LHCN-M2 (cell line): Measurements from ENCODE around the gene SLC12A2. TPM values are rescaled to one million over a fixed set of nuclear protein-coding genes. Genes with fewer than 3 reads are reported as not detected.

ENCODE experiments used
- DNase-seq: peaks from one replicate; pipeline ENCODE4 v3.0.0-alpha.2; 2012; ENCODE audit warnings: low read depth
- total RNA-seq: library from RNA; depleted of rRNA; stranded (reverse); fragments of >200 nt; gene quantifications from 2 replicates; pipeline ENCODE4 v1.2.3, GENCODE V29; 2014

The SLC12A2 gene
- total RNA-seq, 1 experiment from 2014 or later, result 40.8 TPM

DNA sequence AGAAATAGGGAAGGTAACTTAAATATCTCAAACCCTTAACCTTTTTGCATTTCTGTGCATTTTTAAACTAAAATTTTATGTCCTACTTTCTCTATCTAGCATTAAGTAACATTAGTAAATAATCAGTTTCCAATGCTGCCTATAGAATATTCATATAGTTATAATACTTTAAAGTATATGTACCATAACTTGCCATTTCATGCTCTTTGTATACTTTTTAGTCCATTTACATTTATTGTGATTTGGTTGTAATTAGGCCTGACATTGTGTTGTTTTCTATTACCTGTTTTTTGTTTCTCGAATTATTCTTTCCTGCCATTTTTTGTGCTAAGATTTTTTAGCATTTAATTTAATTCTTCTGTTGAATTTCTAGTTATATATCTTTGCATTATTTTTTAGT is 13.7 kb downstream of the SLC12A2 start:
- DNase-seq, result no peak

DNA sequence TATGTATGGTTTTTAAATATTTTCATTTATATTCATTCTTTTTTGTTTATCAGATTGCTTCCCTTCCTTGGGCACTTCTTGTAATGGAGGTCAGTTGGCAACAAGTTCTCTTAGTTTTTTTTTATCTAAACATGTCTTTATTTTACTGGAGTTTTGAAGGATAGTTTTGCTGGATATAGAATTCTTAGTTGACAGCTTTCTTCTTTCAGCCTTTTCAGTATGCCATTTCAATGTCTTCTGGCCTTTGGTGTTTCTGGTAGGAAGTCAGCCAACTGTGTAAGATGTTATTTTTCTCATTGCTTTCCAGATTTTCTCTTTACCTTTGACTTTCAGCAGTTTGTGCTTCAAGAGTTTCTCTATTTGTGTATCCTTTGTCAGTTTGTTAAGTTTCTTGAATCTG is 14.2 kb downstream of the SLC12A2 start:
- peak; percentile 9 for DNase-seq

DNA sequence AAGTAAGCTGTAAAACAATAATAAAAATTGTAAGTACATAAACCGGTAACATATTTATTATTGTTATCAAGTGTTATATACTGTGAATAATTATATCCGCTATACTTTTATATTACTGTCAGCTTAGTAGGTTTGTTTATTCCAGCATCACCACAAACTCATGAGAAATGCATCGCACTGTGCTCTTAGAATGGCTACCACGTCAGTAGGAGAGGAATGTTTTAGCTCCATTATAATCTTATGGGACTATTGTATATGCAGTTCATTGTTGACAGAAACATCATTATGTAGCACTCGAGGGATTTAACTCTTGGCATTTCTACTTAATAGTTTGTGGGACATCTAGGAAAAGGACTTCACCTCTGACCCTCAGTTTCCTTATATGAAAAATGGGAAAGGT is 16.4 kb downstream of the SLC12A2 start:
- no peak for DNase-seq

DNA sequence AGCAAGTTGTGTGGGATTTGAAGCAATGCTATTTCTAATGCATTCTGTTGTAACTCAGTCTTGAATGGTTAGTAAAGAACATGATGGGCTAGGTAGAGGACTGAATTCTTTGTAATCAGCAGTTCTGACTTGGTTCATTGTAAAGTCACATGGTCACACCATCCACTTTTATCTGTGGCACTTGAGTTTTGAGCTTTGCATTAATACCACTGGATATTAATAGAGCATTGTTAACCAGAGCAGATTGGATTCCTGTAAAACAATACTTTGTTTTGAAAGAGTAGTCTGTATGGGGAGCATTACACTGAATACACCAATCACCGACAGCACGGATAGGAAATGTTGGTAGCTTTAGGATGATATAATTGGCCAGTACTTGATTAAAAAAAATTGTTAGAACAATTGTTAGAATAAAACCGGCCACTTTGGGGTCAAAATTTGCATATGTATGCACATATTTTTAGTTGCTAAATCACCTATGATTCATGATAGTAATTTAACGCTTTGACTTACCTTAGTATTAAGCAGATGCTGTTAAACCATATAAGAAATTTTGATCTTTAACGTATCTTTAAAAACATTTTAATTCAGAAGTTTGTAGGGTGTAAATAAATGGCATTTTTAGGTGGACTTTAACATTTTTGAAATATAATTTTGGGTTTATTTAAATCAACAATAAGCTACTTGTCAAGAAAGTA is 17.4 kb downstream of the SLC12A2 start:
- no peak for DNase-seq

DNA sequence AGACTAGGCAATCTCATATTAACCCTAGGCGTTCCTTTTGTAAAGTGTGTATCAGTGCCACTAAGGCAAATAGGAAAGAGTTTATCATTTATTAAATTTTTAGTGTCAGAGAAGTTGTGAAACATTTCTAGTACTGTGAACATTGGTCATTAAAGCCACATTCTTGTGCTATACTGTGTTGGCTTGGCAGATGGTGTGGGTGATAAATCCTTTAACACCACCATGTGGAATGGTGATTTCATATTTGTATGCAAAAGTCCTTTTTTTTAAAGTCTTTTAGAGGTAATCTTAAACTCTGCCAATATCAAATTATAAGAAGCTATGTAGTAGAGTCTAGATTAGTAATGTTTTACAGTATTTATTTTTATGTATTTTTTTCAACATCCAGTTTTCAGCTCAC is 18.1 kb downstream of the SLC12A2 start:
- DNase-seq, result peak; percentile 38

DNA sequence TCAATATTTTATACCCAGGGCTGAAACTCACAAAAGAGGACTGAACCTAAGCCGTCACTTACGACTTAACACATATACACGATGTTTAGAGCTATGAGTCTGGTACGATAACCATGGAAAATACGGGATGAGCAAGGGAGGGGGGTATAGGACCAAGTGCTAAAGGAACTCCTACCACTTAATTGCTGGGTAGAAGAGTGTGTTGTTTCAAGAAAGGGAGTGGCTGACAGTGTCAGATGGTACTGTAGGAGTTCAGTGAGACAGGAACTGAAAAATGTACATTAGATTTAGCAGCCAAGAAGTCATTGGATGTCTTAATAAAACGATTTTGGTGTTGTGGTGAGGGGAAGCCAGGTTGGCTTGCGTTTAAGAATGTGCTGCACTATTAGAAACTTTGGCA is 21.6 kb downstream of the SLC12A2 start:
- DNase-seq, result no peak

DNA sequence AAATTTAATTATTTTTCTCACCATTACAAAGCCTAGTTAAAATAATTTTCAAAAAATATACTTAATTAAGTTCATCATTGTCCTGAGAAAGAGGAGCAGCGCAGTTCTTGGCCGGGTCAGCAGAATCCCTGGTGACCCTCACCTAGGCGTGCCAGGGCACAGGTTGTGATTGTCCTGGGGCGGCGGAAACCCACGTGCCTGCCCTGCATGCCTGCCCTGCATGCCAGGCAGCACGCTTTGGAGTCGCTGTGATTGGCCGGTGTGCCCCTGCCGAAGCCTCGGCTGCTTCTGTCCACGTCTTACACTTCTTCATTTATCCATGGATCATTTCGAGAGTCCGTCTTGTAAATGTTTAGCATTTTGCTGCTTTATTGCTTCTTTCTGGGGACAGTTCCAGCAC is 25.6 kb downstream of the SLC12A2 start:
- no peak for DNase-seq

DNA sequence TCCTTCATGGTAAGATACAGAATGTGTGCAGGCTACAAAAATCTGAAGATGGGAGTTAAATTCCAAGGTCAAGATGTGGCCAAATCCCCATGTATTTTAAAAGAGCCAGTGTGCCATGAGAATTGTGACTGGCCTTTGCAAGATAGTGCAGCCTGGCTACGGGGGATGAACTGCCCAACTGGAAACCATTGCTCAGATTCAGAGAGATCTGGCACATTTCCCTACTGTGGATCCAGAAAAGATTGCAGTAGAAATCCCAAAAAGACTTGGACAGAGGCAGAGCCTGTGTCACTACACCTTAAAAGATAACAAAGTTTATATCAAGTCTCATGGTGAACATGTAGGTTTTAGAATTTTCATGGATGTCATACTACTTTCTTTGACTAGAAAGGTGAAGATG is 26.2 kb downstream of the SLC12A2 start:
- no peak for DNase-seq

DNA sequence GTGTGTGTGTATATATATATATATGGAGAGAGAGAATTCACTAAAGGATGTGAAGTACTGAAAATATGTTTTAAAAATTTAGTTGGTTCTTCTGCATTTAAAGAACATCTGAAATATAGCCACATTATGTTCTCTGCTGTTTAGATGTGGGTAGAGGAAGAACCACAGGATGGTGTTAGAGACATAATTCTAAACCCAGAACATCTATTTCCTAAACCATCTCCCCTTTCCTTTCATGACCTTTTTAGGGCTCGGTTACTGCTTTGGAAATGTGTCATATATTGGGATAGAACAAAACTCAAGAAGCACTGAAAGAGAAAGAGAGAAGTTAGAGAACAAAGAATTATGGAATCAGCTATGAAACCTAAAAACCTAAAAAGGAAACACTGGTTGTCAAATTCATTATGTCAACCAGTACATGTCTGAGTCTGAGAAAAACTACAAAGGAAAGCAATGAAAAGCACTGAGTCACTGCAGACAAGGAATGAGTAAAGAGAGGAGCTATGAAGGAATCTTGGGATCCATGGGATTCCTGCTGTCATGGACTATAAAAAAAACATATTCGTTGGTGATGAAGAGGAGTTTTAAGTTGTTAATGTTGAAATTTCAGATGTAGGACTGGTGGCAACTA is 28.4 kb downstream of the SLC12A2 start:
- DNase-seq, result peak; percentile 54

DNA sequence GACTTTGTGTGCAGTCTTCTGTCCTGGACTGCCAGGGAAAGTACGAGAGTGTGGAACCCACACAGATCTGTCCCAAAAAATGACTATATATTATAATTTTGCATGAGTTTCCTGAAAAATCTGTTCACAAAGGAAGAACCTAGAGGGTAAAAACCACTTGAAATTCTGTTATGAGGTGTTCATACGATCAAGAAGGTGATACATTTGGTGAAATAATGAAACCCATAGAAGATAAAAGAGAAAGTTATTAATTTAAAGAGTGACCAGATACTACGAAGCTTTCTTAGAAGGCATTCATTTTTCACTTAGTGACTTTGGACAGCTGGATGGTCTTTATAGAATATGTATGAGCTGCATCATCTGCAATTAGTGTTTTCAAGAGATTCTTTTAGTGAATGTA is 32.9 kb downstream of the SLC12A2 start:
- DNase-seq, result no peak

DNA sequence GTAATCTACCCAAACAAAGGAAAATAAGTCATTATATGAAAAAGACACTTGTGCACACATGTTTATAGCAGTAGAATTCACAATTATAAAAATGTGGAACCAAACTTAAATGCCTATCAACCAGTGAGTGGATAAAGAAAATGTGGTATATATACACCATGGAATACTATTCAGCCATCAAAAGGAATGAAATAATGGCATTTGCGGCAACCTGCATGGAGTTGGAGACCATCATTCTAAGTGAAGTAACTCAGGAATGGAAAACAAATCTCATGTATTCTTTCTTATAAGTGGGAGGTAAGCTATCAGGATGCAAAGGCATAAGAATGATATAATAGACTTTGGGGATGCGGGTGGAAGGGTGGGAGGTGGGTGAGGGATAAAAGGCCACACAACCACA is 34.6 kb downstream of the SLC12A2 start:
- no peak for DNase-seq

DNA sequence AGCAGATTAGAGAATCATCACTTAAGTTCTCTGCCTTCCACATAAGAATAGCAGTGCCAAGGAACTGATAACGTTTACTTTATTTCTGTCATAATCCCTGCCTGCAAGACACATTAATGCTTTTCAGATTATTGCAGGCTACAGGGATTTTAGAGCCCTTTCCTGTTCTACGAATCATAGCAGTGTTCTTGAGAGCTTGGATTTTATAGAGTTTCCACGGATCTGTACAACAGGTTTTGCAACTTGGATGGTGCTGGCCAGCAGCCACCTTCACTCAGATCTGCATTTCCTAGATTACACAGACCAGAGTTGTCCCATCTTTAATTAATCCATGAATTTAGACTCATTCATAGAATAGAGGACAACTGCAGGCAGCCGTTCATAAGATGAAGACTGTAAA is 38.1 kb downstream of the SLC12A2 start:
- no peak for DNase-seq

DNA sequence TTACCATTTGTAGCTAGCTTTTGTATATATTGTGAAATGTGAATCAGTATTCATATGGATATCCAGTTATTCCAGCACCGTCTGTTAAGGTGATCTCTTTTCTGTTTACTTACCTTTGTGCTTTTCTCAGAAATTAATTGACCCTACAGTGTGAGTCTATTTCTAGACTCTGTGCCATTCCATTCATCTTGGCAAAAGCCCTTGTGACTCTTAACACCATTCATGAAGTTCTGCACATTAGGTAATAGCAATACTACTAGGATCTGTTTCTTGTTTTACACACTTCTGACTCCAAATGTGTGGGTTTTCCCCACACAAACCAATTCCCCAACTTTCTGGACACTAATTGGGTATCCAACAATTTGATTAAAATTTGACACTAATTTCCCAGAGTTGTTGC is 40.4 kb downstream of the SLC12A2 start:
- no peak for DNase-seq

DNA sequence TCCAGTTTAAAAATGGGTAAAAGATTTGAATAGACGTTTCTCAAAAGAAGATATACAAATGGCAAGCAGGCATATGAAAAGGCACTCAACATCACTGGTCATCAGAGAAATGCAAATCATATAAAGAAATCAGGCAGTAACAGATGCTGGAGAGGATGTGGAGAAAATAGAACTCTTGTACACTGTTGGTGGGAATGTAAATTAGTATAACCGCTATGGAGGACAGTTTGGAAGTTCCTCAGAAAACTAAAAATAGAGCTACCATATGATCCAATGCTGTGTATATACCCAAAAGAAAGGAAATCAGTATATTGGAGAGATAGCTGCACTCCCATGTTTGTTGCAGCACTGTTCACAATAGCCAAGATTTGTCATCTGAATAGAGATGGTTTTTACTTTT is 42.7 kb downstream of the SLC12A2 start:
- DNase-seq, result no peak

DNA sequence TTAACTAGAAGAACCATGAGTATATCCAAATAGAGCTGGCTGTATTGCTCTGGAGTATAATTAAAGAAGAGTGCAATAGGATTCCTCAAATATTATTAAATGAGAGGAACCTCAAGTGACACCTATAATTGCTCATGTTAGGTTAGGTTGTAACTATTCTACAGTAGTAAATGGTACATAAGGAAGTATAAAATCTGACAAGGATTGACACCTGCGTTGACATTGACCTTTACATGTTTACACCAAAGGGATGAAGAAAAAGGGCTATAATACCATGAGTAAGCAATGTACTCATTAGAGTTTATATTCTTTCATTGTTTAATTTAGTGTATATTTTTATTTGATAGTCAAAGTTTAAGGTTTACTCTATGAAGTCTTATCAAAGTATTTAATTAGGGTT is 48.9 kb downstream of the SLC12A2 start:
- DNase-seq, result no peak

DNA sequence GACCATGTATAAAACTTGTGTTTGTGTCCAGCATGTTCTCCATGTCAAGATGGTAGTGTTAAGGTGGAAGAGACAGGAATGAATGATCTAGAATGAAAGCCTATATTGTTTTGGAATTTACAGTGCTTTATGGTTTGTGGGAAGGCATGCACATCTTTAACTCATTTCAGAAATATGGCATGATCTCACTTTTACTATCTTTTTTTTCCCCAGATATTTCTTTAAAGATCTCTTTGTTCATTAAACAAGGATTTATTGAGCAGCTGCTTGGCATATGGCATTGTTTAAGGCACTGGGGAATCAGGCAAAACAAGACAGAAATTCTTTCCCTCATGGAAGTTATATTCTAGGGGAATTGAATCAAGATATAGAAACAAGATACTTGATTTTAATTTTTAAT is 51.7 kb downstream of the SLC12A2 start:
- no peak for DNase-seq

DNA sequence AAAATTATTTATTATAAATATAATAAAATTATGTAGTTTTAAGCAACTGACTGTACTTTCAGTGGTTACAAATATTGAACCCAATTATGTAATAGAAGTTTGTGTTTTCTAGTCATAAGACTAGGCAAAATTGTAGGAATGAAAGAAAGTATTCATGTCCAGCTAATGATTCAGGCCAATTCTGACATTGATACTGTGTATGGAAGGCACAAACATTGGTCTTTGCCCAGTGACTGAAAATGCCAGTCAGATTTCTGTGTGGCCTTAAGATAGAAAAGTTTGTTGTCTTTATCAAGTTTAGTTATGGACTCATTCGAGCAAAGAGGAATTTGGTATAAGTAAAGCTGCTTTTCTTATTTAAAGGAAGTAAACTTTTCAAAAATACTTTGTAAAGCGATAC is 60.3 kb downstream of the SLC12A2 start:
- no peak for DNase-seq

DNA sequence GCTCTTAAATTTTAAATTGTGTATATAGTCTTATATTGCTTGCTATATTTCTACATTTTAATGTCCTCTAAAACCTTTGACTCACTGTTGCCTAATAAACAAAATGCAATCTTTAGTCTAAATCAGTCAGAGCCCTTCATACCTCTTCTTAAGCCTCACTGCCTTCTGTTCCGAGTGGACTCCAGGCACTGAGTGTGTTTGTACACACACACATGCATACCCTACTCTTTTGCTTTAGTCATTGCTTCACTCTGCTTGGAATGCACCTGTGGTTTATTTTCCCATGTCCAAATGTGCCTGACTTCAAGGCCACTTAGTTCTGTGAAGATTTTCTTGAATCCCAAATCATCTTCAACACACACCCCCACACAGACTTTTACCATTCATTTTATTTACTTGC is 60.9 kb downstream of the SLC12A2 start:
- peak; percentile 35 for DNase-seq

DNA sequence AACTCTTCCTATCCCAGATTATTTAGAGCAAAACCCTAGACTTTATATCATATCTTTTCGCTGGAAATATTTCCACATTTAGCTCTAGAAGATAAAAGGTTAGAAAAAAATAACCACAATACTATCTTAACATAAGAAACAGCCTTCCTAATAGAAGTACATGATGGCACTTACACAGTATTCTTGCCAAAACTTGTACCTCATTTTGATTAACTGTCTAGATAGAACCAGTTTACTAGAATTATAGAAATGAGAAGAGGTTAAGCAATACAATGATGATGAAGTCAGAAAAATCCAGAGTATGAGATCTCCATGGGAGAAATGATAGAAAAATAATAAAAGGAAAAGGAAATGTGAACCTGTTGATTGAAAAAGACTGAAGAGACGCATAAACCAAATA is 63.1 kb downstream of the SLC12A2 start:
- no peak for DNase-seq

DNA sequence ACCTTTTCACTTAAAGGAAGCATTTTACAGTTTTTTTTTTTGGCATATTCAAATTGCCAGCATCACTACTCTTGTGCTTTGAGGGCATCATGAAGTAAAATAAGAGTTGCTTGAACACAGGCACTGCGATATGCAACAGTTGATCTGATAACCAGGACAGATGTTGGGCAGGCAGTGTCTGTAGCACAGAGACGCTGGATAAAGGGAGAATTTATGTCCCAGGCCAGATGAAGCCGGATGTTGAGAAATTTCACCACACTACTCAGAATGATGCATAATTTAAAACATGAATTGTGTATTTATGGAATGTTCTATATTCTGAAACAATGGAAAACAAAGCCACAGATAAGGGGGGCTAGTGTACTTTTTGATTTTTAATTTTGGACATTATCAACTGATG is 71.4 kb downstream of the SLC12A2 start:
- DNase-seq, result peak; percentile 57

DNA sequence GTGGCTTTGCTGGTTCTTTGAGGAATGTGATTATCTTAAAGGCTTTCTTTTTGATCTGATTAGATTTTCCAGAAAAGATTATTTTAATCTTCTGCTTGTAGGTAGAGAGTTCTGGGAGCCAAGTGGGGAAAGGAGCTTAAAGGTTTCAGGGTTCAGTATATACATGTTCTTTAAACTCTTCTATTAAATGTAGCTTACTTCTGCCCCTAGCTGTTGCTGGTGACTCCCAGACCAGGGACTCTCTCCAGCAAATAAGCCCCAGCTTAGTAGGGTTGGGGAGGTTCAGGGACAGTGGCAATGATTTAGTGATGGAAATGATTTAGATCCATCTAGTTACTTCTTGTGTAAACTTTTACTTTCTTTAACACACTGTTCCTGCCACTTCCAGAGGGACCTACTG is 72.2 kb downstream of the SLC12A2 start:
- DNase-seq, result no peak

DNA sequence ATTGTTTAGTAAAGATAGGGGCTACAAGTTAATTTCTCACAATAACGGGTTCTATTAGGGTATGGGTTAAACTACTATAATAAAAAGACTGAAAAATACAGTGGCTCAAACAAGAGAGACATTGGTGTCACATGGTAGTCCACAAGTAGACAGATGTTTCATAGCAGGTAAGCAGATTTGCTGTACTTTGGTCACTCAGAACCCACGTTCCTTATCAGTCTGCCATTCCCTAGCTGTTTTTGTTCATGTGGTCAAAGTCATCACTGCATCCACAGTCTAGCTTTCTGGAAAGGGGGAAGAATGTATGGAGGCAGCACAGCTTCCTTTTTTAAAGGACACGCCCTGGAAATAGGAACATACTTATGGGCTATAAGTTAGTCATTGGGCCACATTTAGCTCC is 73.0 kb downstream of the SLC12A2 start:
- no peak for DNase-seq

DNA sequence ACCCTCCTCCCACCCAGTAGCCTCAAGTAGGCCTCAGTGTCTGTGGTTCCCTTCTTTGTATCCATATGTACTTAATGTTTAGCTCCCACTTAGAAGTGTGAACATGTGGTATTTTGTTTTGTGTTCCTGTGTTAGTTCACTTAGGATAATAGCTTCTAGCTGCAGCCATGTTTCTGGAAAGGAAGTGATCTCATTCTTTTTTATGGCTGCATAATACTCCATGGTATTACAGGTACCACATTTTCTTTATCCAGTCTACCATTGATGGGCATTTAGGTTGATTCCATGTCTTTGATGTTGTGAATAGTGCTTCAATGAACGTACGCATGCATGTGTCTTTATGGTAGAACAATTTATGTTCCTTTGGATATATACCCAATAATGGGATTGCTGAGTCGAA is 74.8 kb downstream of the SLC12A2 start:
- no peak for DNase-seq

DNA sequence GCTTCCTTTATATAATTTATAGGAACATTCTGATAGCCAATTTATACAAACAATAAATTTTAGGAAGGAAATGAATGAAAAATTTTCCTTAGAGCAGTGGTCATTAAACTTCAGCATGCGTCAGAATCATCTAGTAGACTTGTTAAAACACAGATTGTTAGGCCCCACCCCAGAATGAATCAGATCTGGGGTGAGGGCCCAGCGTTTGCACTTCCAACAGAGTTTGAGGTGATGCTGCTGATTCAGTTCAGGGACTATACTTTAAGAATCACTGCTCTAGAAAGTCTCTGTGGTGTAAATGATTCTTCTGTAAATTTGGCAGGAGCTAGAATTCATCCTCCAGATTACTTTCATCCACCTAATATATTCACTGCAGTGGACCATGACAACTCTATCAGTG is 80.4 kb downstream of the SLC12A2 start:
- peak; percentile 38 for DNase-seq
